Activated naive CD8-positive, alpha-beta T cell treated with anti-CD3 and anti-CD28 coated beads, Interleukin-2, amount 50 U/mL, for 24 hours (primary cell): ENCODE data around the gene SEMA7A.
A peak's percentile ranks its signal among the peaks of the same experiment; 100 is the strongest.
"Not testable (repeated sequence)": the region's sequence is repeated elsewhere in the genome, so short reads cannot be mapped to it uniquely, and the experiment has no call there.

Experiments
- ATAC-seq: fragments of 150-1000 bp; cut with Tn5 transposase; one replicate; pipeline ENCODE4 v1.10.0; 2021
- DNase-seq: peaks from one replicate; pipeline ENCODE4 v3.0.0; 2021
- H3K27ac Mint-ChIP-seq: one replicate; pipeline ENCODE4 v1.8.0; 2021; ENCODE audit warnings: mild to moderate bottlenecking, mixed read lengths
- H3K27me3 Mint-ChIP-seq: one replicate; pipeline ENCODE4 v1.8.0; 2021; ENCODE audit warnings: mixed read lengths
- H3K36me3 Mint-ChIP-seq: one replicate; pipeline ENCODE4 v1.8.0; 2021; ENCODE audit warnings: low read depth, mixed read lengths
- H3K4me1 Mint-ChIP-seq: one replicate; pipeline ENCODE4 v1.8.0; 2021; ENCODE audit warnings: mixed read lengths
- H3K4me3 Mint-ChIP-seq: one replicate; pipeline ENCODE4 v1.8.0; 2021; ENCODE audit warnings: mild to moderate bottlenecking, moderate library complexity, mixed read lengths
- H3K9me3 Mint-ChIP-seq: one replicate; pipeline ENCODE4 v1.8.0; 2021; ENCODE audit warnings: mixed read lengths

Gene SEMA7A, protein sequence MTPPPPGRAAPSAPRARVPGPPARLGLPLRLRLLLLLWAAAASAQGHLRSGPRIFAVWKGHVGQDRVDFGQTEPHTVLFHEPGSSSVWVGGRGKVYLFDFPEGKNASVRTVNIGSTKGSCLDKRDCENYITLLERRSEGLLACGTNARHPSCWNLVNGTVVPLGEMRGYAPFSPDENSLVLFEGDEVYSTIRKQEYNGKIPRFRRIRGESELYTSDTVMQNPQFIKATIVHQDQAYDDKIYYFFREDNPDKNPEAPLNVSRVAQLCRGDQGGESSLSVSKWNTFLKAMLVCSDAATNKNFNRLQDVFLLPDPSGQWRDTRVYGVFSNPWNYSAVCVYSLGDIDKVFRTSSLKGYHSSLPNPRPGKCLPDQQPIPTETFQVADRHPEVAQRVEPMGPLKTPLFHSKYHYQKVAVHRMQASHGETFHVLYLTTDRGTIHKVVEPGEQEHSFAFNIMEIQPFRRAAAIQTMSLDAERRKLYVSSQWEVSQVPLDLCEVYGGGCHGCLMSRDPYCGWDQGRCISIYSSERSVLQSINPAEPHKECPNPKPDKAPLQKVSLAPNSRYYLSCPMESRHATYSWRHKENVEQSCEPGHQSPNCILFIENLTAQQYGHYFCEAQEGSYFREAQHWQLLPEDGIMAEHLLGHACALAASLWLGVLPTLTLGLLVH

DNA sequence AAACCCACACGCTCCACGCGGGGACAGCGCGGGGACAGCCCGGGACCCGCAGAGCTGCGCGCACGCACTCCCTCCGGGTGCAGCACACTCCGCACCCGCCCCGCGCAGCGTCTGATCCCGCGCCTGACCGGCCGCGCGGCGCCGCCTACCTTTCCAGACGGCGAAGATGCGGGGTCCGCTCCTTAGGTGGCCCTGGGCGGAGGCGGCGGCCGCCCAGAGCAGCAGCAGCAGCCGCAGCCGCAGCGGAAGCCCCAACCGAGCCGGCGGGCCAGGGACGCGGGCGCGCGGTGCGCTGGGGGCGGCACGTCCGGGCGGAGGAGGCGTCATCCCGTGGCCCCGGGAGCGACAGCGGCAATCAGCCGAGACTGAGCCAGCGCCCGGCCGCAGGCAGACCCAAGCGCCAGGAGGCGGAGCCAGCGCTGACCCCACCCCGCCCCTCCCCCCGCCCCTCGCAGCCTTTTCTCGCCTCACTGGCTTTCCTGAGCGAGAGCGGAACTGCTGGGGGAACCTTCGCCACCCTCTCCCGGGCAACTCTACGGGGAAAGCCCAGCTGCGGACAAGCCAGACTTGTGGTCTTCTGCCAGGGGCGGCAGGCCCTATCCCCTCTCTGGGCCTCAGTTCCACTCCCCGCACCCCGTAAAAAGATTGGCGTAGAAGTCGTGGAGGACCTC lies at the start of gene SEMA7A:
SEMA7A (minus strand) TSS at position 367 of the 671 bp plus-strand sequence; CDS start at position 327, 40 bp downstream.
- H3K27ac Mint-ChIP-seq, result peak within 1 kb of the TSS; percentile 93
- no peaks in the 10 kb centered on the region for H3K9me3 Mint-ChIP-seq
- no peaks in the 10 kb centered on the region for H3K27me3 Mint-ChIP-seq
- peaks cover 40% of the 10 kb centered on the region for H3K36me3 Mint-ChIP-seq
- DNase-seq, result peak; percentile 87
- peak; percentile 79 for ATAC-seq
- peaks cover 74% of the 10 kb centered on the region for H3K4me1 Mint-ChIP-seq
- peak within 1 kb of the TSS; percentile 94 for H3K4me3 Mint-ChIP-seq

DNA sequence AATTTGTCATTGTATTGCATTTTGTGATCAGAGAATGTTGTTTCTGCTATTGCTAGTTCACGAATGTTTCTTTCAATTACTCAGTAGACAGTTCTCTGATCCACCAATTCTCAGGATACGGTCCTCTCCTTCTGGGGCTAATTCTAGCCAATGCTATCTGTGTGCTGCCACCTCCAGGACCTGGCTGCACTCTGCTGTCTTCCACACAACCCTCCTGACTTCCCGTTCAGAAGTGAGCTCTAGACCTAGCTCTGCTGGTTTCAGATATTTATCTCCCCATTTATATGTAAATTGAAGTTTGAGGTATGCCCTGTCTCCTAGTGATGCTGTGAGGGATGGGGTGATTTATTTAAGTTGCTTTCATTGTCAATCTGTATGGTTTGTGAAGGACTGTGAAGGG lies 48.9 kb upstream of the SEMA7A start:
- Mint-ChIP-seq H3K4me1 (no peaks in the 10 kb centered on the region), H3K36me3 (peaks cover 6% of the 10 kb centered on the region), H3K27me3 (no peaks in the 10 kb centered on the region), H3K27ac (no peak overlapping the region), H3K9me3 (no peaks in the 10 kb centered on the region), H3K4me3 (no peak overlapping the region)
- no peak for DNase-seq
- ATAC-seq, result no peak

DNA sequence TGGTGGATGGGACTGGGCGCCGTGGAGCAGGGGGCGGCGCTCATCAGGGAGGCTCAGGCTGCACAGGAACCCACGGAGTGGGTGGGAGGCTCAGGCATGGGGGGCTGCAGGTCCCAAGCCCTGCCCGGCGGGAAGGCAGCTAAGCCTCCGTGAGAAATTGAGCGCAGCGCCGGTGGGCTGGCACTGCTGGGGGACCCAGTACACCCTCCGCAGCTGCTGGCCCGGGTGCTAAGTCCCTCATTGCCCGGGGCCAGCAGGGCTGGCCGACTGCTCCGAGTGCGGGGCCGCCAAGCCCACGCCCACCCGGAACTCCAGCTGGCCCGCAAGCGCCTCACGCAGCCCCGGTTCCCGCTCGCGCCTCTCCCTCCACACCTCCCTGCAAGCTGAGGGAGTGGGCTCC lies 46.6 kb upstream of the SEMA7A start:
- H3K9me3 Mint-ChIP-seq, DNase-seq, H3K27me3 Mint-ChIP-seq, ATAC-seq, H3K4me3 Mint-ChIP-seq, H3K27ac Mint-ChIP-seq: not testable (repeated sequence)
- Mint-ChIP-seq H3K4me1 (peaks cover 11% of the 10 kb centered on the region), H3K36me3 (peaks cover 24% of the 10 kb centered on the region)

DNA sequence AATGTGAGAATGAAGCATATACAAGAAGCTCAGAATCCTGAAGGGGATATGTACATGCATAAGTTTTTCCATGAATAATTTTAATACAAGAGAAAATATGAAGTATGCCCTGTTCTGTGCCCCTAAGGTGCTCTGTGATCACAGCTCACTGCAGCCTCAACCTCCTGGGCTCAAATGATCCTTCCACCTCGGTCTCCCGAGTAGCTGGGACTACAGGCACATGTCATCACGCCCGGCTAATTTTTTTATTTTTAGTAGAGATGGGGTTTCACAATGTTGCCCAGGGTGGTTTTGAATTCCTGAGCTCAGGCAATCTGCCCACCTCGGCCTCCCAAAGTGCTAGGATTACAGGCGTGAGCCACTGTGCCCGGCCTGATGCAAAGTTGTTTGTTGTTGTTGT lies 37.9 kb upstream of the SEMA7A start:
- H3K4me1 Mint-ChIP-seq, H3K27me3 Mint-ChIP-seq, H3K9me3 Mint-ChIP-seq, H3K27ac Mint-ChIP-seq, ATAC-seq, DNase-seq, H3K4me3 Mint-ChIP-seq: not testable (repeated sequence)
- H3K36me3 Mint-ChIP-seq, result peaks cover 34% of the 10 kb centered on the region

DNA sequence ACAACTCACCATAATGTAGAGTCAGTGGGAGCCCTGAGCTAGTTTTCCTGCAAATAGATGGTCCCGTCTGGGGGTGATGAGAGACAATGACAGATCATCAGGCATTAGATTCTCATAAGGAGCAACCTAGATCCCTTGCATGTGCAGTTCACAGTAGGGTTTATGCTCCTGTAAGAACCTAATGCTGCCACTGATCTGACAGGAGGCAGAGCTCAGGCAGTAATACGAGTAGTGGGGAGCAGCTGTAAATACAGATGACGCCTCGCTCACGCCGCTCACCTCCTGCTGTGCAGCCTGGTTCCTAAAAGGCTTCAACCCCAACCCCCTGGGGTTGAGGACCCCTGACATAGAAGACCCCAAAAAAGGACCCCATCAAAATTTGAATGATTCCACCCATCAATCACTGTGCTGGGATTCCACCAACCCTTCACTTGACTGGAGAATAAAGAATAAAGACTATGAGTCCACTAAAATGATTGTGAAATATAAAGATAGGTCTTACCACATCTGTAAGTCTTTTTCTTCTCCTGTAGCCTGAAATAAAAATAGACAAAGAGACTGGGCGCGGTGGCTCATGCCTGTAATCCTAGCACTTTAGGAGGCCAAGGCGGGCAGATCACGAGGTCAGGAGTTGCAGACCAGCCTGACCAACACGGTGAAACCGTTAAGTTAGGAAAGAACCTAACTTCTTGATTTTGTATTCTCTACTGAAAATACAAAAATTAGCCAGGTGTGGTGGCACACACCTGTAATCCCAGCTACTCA lies 37.1 kb upstream of the SEMA7A start:
- Mint-ChIP-seq H3K4me1 (no peaks in the 10 kb centered on the region), H3K27ac (no peak overlapping the region), H3K9me3 (no peaks in the 10 kb centered on the region), H3K36me3 (peaks cover 30% of the 10 kb centered on the region), H3K4me3 (no peak overlapping the region), H3K27me3 (no peaks in the 10 kb centered on the region)
- DNase-seq (no peak), ATAC-seq (no peak)

DNA sequence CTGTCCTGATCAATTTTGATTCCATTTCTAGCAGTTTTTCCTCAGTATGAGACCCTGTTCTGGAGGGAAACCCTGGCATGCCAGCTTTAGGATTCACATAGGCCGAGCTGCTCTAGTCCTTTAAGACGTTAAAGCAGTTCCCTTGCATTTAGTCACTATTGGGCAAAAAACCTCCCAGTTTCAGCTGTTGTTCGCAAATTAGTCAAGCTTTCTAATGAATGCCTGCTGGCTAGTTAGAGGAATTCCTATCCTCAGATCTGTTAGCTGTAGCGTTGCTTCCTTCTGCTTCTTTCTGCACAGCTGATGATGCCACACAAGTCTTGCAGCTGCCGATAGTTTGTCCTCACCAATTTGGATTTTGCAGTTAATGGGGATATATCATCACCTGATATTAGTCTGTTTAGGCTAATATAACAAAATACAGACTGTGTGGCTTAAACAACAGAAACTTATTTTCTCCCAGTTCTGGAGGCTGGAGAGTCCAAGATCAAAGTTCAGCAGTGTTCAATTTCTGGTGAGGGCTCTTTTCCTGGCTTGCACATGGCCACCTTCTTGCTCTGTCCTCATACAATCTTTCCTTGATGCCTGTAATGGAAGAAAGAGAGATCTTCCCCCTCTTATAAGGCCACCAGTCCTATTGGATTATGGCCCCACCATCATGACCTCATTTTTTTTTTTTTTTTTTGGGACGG lies 34.7 kb upstream of the SEMA7A start:
- H3K27me3 Mint-ChIP-seq, result no peaks in the 10 kb centered on the region
- DNase-seq (no peak), ATAC-seq (no peak)
- peaks cover 32% of the 10 kb centered on the region for H3K36me3 Mint-ChIP-seq
- H3K9me3 Mint-ChIP-seq, result no peaks in the 10 kb centered on the region
- no peak overlapping the region for H3K4me3 Mint-ChIP-seq
- peaks cover 18% of the 10 kb centered on the region for H3K4me1 Mint-ChIP-seq
- no peak overlapping the region for H3K27ac Mint-ChIP-seq

DNA sequence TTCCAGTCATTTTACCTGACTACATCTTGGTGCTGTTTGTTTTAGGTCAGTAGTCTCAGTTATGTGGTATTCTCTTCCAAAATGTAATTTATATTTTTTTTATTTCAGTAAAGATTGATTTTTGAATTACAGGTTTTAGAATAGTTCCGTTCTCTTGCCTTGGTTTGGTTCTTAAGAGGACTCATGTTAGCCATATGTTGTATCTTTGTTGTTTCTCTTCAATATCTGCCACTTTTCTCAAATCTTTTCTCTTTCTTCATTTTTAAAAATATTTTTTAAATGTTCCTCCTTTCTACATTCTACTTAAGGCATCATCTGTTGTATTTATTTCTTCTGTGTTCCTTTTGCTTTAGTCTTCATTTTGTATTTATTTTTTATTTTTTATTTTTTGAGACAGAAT lies 32.8 kb upstream of the SEMA7A start:
- H3K36me3 Mint-ChIP-seq, result peaks cover 27% of the 10 kb centered on the region
- no peaks in the 10 kb centered on the region for H3K27me3 Mint-ChIP-seq
- H3K4me3 Mint-ChIP-seq, result no peak overlapping the region
- DNase-seq (no peak), ATAC-seq (no peak)
- no peaks in the 10 kb centered on the region for H3K9me3 Mint-ChIP-seq
- H3K4me1 Mint-ChIP-seq, result peaks cover 34% of the 10 kb centered on the region
- H3K27ac Mint-ChIP-seq, result no peak overlapping the region

DNA sequence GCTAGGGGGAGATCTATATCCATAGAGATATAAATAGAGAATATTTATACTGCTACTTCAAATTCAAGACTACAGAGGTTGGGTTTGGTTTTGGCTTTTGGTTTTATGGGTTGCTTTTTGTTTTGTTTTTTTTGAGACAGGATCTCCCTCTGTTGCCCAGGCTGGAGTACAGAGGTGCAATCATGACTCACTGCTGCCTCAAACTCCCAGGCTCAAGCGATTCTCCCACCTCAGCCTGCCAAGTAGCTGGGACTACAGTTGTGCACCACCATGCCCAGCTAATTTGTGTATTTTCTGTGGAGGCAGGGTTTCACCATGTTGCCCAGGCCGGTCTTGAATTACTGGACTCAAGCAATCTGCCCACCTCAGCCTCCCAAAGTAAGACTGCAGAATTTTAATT lies 31.1 kb upstream of the SEMA7A start:
- H3K36me3 Mint-ChIP-seq, result peaks cover 27% of the 10 kb centered on the region
- H3K4me1 Mint-ChIP-seq, result peaks cover 45% of the 10 kb centered on the region
- no peak for DNase-seq
- H3K27ac Mint-ChIP-seq, result no peak overlapping the region
- ATAC-seq, result no peak
- H3K4me3 Mint-ChIP-seq, result no peak overlapping the region
- no peaks in the 10 kb centered on the region for H3K9me3 Mint-ChIP-seq
- no peaks in the 10 kb centered on the region for H3K27me3 Mint-ChIP-seq

DNA sequence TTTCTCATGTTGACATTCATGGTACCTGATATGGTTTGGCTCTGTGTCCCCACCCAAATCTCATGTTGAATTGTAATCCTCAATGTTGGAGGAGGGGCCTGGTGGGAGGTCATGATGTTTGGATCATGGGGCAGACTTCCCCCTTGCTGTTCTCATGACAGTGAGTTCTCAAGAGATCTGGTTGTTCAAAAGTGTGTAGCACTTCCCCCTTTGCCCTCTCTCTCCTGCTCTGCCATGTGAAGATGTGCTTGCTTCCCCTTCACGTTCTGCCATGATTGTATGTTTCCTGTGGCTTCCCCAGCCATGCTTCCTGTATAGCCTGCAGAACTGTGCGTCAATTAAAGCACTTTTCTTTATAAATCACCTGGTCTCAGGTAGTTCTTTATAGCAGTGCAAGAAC lies 30.5 kb upstream of the SEMA7A start:
- H3K9me3 Mint-ChIP-seq, result no peaks in the 10 kb centered on the region
- H3K27me3 Mint-ChIP-seq, result no peaks in the 10 kb centered on the region
- no peak for ATAC-seq
- H3K36me3 Mint-ChIP-seq, result peaks cover 27% of the 10 kb centered on the region
- no peak for DNase-seq
- H3K4me1 Mint-ChIP-seq, result peaks cover 45% of the 10 kb centered on the region
- peak overlapping the region; percentile 12 for H3K4me3 Mint-ChIP-seq
- H3K27ac Mint-ChIP-seq, result no peak overlapping the region

DNA sequence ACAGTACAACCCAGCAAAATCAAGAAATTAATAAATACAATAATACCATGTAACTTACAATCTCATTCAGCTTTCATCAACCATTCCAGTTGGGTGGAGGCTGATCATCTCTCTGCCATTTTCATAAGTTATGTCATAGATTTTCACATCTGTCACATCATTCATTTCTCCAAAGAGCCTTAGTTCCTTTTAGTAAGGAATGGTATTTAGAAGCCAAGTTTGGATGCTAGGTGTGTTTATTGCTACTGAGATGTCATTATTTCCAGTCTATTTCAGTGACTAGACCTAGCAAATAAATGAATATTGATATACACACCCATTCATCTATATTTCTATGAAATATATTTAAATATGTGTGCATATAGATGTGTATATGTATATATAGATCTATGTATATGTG lies 29.9 kb upstream of the SEMA7A start:
- Mint-ChIP-seq H3K36me3 (peaks cover 24% of the 10 kb centered on the region), H3K27me3 (no peaks in the 10 kb centered on the region), H3K9me3 (no peaks in the 10 kb centered on the region), H3K27ac (no peak overlapping the region), H3K4me3 (peak overlapping the region; percentile 3), H3K4me1 (peaks cover 49% of the 10 kb centered on the region)
- DNase-seq (no peak), ATAC-seq (no peak)

DNA sequence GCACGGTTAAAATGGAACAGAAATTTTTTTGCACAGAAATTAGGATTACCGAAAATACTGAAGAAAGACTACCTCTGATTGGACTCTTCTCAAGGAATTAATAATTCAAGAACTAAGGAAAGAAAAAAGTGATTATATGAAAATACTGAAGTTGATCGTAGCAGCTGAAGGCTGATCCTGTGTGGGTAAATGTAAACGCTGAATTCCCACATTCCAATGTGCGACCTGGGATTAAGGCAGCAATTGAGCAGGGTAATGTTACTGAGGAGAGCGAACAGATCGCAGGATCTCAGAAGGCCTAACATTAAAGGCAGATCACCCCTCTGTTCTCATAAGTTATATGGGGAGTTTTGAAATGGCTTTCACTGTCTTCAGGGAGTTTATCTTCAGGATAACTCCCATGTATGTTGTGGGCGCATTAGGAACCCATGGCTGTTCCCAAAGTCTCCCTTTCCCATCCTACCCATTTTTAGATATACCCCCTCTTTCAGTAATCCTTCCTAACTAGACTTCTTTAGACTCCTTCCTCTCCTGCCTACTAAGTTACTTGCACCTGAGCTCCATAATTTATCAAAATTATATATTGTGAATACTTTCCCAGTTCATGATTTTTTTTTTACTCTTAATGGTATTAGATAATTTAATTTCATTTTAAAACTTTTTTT lies 28.2 kb upstream of the SEMA7A start:
- Mint-ChIP-seq H3K36me3 (peaks cover 22% of the 10 kb centered on the region), H3K9me3 (no peaks in the 10 kb centered on the region), H3K4me3 (peak overlapping the region; percentile 96), H3K27ac (peak overlapping the region; percentile 90), H3K4me1 (peaks cover 52% of the 10 kb centered on the region), H3K27me3 (no peaks in the 10 kb centered on the region)
- ATAC-seq (no peak), DNase-seq (no peak)

DNA sequence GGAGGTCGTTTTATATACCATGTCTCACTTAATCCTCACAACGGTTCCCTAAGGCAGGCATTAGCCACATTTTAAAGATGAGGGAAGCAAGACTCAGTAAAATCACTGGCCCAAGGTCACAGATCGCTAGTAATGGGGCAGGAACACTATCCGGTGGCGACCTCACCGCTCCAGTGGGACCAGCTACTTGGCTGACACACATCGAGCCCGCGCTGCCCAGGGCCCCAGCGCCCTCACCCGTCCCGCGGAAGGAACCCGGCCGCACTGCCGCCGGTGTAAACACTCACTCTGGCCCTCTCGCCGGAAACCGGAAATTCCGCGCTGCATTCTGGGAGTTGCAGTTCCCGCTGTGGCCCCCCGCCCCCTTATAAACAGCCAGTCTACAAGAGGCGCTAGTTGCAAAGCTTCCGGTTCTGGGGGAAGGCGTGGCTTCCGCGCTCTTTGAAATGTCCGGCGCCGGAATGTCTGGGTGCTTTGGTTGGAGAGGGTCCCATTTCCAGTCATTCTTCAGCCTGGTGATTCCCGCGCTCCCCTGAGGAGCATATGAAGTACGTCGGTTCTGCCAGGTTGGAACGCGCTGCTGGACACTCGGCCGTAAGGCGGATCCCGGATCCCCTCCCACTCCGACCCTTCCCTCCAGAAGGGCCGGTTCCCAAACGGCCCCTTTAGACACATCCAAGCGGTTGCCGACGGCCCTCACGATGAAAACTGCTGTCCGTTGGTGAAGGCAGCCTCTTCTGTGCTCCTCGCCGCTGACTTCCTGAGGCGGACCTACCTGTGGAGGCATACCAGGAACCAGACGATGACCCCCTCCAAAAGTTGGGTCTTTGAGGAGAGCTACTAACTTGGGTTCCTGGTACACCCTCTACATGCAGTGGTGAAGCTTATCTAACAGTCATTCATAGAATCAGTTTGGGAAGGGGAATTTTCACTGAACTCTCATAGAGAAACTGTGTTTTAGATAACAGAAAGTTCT lies 27.4 kb upstream of the SEMA7A start, which contains the start of gene UBL7:
UBL7 (minus strand) TSS at position 290 of the 976 bp plus-strand sequence. CDS start 2,293 bp downstream, outside the sequence.
- DNase-seq (peak; percentile 98), ATAC-seq (peak; percentile 93)
- Mint-ChIP-seq H3K27me3 (no peaks in the 10 kb centered on the region), H3K36me3 (peaks cover 24% of the 10 kb centered on the region), H3K4me1 (peaks cover 55% of the 10 kb centered on the region), H3K4me3 (peak within 1 kb of the TSS; percentile 96), H3K27ac (peak within 1 kb of the TSS; percentile 90), H3K9me3 (no peaks in the 10 kb centered on the region)
